Uterine smooth muscle cell (primary cell): ENCODE data around the gene C1QTNF7. TPM values are rescaled to one million over a fixed set of nuclear protein-coding genes. Genes with fewer than 3 reads are reported as not detected.

Source experiments
- total RNA-seq: library from RNA; depleted of rRNA; stranded (reverse); fragments of >200 nt; gene quantifications from 2 replicates; pipeline ENCODE4 v1.2.3, GENCODE V29; 2014

Gene C1QTNF7
- total RNA-seq = 0.12 and 0.33 TPM in 2 replicates

GRCh38 chr4:15427701-15428100 lies at the start of gene C1QTNF7:
C1QTNF7 (plus strand) TSS chr4:15428033; CDS start chr4:15435744, 7,711 bp downstream.

GRCh38 chr4:15469402-15470127 lies 41.7 kb downstream of the C1QTNF7 start, which contains the start of gene CC2D2A:
CC2D2A (plus strand) TSS chr4:15469882; CDS start chr4:15475933, 6,051 bp downstream.

Other genes with a start within 250 kb of the C1QTNF7 start
- 20.5 and 22.5 TPM in 2 replicates for gene CC2D2A, start 41.8 kb downstream of the C1QTNF7 start, total RNA-seq
- gene FBXL5, start 227.3 kb downstream of the C1QTNF7 start, total RNA-seq = 127 and 136 TPM in 2 replicates